ENCODE data around the gene LGI2. TPM values are rescaled to one million over a fixed set of nuclear protein-coding genes. Genes with fewer than 3 reads are reported as not detected.

Gene LGI2
- total and polyA plus RNA-seq, 2 of the 8 experiments (the other 6 are each of a cell fraction or from before 2014, with no cell fraction given) = 2.3 to 4.0 TPM

- no peak overlapping the region for H2BK15ac ChIP-seq (ENCODE audit: low read length)
- no peak overlapping the region for H2AK5ac ChIP-seq (ENCODE audit: low read depth, low read length)
- H4K8ac ChIP-seq (ENCODE audit: extremely low read depth, insufficient read depth, low read length) = no peak overlapping the region
- H3K4me1 ChIP-seq (replicated peaks in 1 of 4; ENCODE audit: control insufficient read depth in 3 of 4, insufficient read depth in 4 of 4, low read length in 3 of 4) = peaks cover 0 to 5% (median 0%) of the 10 kb centered on the region in 4 experiments; a peak in 1 of 7 replicates
- no peak overlapping the region for H3K27ac ChIP-seq (ENCODE audit: low read depth, low read length)
- H3K9ac ChIP-seq (replicated peaks in 1 of 4; ENCODE audit: extremely low read depth in 1 of 4, low read depth in 3 of 4, low read length in 3 of 4) = no peak overlapping the region
- WGBS, 2 experiments (ENCODE audit: extremely low coverage in 1 of 2, insufficient coverage in 1 of 2, insufficient read length in 1 of 2, insufficient replicate concordance in 2 of 2, low coverage in 1 of 2, low lambda C conversion rate in 2 of 2, missing lambda C conversion rate in 1 of 2) = 88% methylated on average over 7 of the region's 7 CpGs; no CpG with 5 or more reads in 1 of the 2 experiments
- H4K5ac ChIP-seq (ENCODE audit: insufficient read length, low read depth, low read length) = no peak overlapping the region
- H3K56ac ChIP-seq (replicated peaks; ENCODE audit: insufficient read length, low read depth, low read length) = no peak overlapping the region
- H2AFZ ChIP-seq (ENCODE audit: low read length) = no peak overlapping the region
- no peaks in the 10 kb centered on the region; a peak in 1 of 7 replicates for H3K27me3 ChIP-seq (replicated peaks in 1 of 4; ENCODE audit: control insufficient read depth in 3 of 4, extremely low read depth in 1 of 4, insufficient read depth in 3 of 4, low read length in 3 of 4)
- CTCF ChIA-PET (ENCODE audit: partially characterized antibody) = interaction anchor here (0.6 to 3.2 kb wide), 47 partner anchors 9 to 501 kb away, joined by 3 to 18 read pairs (median 5); partner anchors contain the start of gene DHX15
- H2BK120ac ChIP-seq (replicated peaks; ENCODE audit: low read depth, low read length) = no peak overlapping the region
- H2BK12ac ChIP-seq (ENCODE audit: low read depth, low read length) = no peak overlapping the region
- H2BK20ac ChIP-seq (ENCODE audit: low read length) = no peak overlapping the region
- H3K79me1 ChIP-seq (ENCODE audit: low read depth, low read length) = no peaks in the 10 kb centered on the region
- H3K14ac ChIP-seq (ENCODE audit: insufficient read length) = no peak overlapping the region
- no peak overlapping the region for H3K4ac ChIP-seq (replicated peaks; ENCODE audit: insufficient read length, low read depth, low read length)
- H3K18ac ChIP-seq (ENCODE audit: extremely low read depth, low read length) = no peak overlapping the region
- H3K4me3 ChIP-seq (ENCODE audit: extremely low read depth in 1 of 4, insufficient read depth in 2 of 4, low read depth in 3 of 4, low read length in 4 of 4) = no peak overlapping the region
- POLR2A ChIA-PET (ENCODE audit: partially characterized antibody) = interaction anchor here (0.8 to 1.3 kb wide), 2 partner anchors 250 to 509 kb away, joined by 3 read pairs; no protein-coding TSS in a partner anchor
- H3K36me3 ChIP-seq (ENCODE audit: control insufficient read depth in 2 of 4, insufficient read depth in 4 of 4, low read length in 3 of 4) = no peaks in the 10 kb centered on the region
- FAIRE-seq = no peak
- no peaks in the 10 kb centered on the region; the same call in 1 of the 2 replicates for H3K23me2 ChIP-seq (ENCODE audit: low read depth, low read length)
- no peak for DNase-seq (ENCODE audit: low read depth in 1 of 2, low spot score in 2 of 2)
- H4K20me1 ChIP-seq (replicated peaks in 1 of 2; ENCODE audit: control insufficient read depth in 1 of 2, insufficient read depth in 2 of 2, low read length in 2 of 2) = no peaks in the 10 kb centered on the region
- no peaks in the 10 kb centered on the region for H3K79me2 ChIP-seq (ENCODE audit: control insufficient read depth in 1 of 2, insufficient read depth in 2 of 2, low read length in 2 of 2)
- H3K23ac ChIP-seq (ENCODE audit: insufficient read length) = no peak overlapping the region
- H4K91ac ChIP-seq (replicated peaks; ENCODE audit: insufficient read length, low read length) = no peak overlapping the region
- H3K4me2 ChIP-seq (ENCODE audit: insufficient read depth in 1 of 2, low read depth in 2 of 2, low read length in 2 of 2) = no peak overlapping the region
- no peak overlapping the region for H2BK5ac ChIP-seq (ENCODE audit: low read depth, low read length)
- no peaks in the 10 kb centered on the region for H3K9me3 ChIP-seq (ENCODE audit: insufficient read depth in 2 of 2, low read depth in 1 of 2, low read length in 1 of 2)
- TF ChIP-seq NANOG (IDR thresholded peaks at IDR 0.05; ENCODE audit: insufficient read depth, low read depth, low read length, poor library complexity, severe bottlenecking) (no peak), CTBP2 (IDR thresholded peaks at IDR 0.05; ENCODE audit: borderline replicate concordance, insufficient read depth, insufficient read length, low read length) (no peak), PHF8 (conservative IDR thresholded peaks at IDR 0.05; ENCODE audit: low read depth, low read length) (no peak), SIRT6 (IDR thresholded peaks at IDR 0.05; ENCODE audit: low read length) (no peak), JUND (IDR thresholded peaks at IDR 0.05; ENCODE audit: low read length) (no peak), TEAD4 (IDR thresholded peaks at IDR 0.05; ENCODE audit: low read depth, low read length) (no peak), RNF2 (IDR thresholded peaks at IDR 0.05; ENCODE audit: borderline replicate concordance, low read depth, low read length, missing control alignments, poor library complexity, severe bottlenecking) (no peak), SRF (IDR thresholded peaks at IDR 0.05; ENCODE audit: low read depth, low read length) (no peak), BCL11A (IDR thresholded peaks at IDR 0.05; ENCODE audit: low read depth in 2 of 2, low read length in 2 of 2) (no peak), RFX5 (IDR thresholded peaks at IDR 0.05; ENCODE audit: borderline replicate concordance, low read depth, low read length) (no peak), SIN3A (conservative IDR thresholded peaks at IDR 0.05 in 1 of 2, IDR thresholded peaks at IDR 0.05 in 1 of 2; ENCODE audit: low read depth in 1 of 2, low read length in 2 of 2) (no peak)
Measured at GRCh38 chr4:24979554-24979953, 51.2 kb downstream of the LGI2 start.

All from H1 (cell line).